Retinal pigment epithelial cell (primary cell): ENCODE data around the gene MYO5A.

ENCODE experiments used
- DNase-seq: peaks from one replicate; pipeline ENCODE4 v3.0.0-alpha.2; 2010; ENCODE audit warnings: low read depth
- H3K4me3 ChIP-seq: 2 replicates; pipeline ENCODE4 v1.5.1; 2011; ENCODE audit warnings: mild to moderate bottlenecking, low read length, control low read depth, moderate library complexity
- TF ChIP-seq, protein P1 (sequence below): conservative IDR thresholded peaks from 2 replicates; pipeline ENCODE4 v1.5.1; 2011; ENCODE audit warnings: low read depth, low read length, control low read depth, inconsistent platforms

Gene MYO5A

DNA sequence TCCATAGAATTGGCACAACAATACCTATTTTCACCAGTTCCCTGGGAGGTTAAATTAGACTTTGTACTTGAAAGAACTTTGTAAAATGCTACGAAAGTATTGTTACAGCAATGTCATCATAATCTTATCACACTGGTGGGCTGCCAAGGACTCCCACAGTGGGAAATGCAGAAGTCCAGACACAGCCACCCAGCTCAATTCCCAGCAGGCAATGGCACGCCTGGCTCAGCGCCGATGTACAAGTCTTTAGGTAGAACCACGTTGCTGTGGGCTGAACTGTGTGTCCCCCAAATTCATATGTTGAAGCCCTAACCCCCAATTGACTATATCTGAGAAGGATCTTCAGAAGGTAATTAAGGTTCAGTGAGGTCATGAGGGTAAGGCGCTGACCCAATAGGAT is 245.4 kb downstream of the MYO5A start:
- H3K4me3 ChIP-seq, result no peak overlapping the region
- no peak for DNase-seq
- TF ChIP-seq, protein P1, sequence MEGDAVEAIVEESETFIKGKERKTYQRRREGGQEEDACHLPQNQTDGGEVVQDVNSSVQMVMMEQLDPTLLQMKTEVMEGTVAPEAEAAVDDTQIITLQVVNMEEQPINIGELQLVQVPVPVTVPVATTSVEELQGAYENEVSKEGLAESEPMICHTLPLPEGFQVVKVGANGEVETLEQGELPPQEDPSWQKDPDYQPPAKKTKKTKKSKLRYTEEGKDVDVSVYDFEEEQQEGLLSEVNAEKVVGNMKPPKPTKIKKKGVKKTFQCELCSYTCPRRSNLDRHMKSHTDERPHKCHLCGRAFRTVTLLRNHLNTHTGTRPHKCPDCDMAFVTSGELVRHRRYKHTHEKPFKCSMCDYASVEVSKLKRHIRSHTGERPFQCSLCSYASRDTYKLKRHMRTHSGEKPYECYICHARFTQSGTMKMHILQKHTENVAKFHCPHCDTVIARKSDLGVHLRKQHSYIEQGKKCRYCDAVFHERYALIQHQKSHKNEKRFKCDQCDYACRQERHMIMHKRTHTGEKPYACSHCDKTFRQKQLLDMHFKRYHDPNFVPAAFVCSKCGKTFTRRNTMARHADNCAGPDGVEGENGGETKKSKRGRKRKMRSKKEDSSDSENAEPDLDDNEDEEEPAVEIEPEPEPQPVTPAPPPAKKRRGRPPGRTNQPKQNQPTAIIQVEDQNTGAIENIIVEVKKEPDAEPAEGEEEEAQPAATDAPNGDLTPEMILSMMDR, result no peak

DNA sequence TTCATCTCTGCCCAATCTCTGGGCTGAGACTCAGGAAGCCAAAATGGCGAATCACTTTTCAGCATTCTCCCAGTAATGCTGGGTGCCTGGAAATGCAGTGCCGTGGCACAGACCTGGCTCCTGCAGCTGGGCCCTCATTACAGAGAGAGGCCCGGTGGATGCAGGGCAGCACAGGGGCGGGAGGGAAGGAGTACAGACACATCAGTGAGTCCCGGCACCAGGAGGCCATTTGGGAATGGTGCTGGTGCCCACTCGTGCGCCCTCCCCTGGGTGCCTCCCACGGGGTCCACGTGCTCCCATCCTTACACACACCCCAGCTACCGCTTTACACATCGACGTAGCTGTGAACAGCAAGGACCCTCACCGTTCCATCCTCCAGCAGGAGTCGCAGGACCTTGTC is 246.3 kb downstream of the MYO5A start:
- no peak for DNase-seq
- H3K4me3 ChIP-seq, result no peak overlapping the region
- TF ChIP-seq, protein P1, result no peak

DNA sequence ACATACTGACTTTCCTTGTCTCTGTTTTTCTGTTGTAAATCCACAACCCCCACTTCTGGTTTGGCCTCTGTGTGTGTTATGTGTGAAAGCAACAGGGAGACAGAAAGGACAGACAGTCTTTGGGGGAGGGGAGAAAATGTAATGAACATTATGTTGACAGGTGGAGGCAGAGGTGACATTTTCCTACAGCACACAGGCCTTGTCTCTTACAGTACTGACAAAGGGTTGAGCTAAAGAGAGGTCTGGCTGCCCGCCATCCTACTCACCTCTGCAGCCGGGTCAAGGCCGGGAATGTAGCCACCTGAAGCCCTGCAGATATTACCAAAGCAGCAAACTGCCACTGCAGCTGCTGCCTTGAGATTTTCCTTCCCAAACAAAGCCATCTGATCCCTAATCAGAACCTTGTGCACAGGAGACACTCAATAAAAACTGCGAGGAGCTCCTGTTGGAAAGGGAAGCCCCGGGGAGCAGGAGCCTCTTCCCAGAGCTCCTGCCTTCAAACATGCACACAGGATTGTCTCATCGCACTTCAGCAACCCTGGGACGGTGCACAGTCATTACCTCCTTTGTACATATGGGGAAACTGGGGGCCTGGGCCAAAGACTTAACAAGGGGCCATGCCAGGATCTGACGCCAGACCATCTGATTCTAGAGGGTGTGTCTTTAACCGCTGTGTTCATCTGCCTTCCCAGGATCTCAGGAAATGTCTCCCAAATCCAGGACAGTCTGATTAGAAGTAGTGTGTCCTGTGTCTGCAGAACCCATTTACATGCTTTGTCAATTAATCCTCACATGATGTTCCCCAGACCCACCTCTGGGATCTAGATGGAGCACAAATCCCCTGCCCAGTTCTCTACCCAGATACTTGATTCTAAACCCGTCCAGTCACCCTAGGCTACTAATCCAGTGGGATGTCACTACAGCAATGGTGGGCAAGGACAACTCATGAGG is 247.3 kb downstream of the MYO5A start:
- TF ChIP-seq, protein P1, result no peak

DNA sequence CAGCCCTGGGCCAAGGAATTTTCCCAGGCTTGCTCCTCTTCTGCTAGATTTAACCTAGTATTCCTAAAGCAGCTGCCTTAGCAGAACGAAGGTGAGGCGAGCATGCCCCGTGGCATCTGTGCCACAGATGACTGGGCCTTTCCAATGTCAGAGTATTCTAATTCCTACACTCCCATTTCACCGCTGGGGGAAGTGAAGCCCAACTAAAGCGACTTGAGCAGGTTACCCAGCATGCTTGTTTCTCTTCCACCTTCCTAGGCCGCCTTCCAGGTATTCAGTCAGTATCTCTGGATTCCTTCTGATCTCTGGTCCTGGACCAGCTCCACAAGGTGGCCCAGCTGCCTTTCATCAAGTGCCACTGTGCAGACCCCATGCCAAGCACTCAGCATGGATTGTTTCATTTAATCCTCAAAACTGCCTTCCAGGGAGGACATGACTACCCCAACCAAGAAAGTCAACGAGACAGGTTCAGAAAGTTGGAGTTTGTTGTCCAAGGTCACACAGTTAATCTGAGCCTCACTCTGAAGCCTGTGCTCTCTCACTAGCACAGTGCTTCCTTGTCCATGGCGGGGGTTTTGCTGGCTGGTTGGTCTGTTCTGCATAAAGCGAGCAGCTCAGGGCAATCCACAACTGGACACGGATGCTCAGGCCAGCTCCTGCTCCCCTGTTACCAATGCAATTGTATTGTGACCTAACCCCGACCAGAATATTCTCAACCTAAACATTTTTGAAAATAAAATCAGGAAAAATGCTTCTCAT is 248.2 kb downstream of the MYO5A start:
- no peak overlapping the region for H3K4me3 ChIP-seq
- no peak for DNase-seq
- TF ChIP-seq, protein P1, result no peak

More for the DNA sequence above, 247.3 kb downstream of the MYO5A start:
- no peak overlapping the region for H3K4me3 ChIP-seq
- no peak for DNase-seq

DNA sequence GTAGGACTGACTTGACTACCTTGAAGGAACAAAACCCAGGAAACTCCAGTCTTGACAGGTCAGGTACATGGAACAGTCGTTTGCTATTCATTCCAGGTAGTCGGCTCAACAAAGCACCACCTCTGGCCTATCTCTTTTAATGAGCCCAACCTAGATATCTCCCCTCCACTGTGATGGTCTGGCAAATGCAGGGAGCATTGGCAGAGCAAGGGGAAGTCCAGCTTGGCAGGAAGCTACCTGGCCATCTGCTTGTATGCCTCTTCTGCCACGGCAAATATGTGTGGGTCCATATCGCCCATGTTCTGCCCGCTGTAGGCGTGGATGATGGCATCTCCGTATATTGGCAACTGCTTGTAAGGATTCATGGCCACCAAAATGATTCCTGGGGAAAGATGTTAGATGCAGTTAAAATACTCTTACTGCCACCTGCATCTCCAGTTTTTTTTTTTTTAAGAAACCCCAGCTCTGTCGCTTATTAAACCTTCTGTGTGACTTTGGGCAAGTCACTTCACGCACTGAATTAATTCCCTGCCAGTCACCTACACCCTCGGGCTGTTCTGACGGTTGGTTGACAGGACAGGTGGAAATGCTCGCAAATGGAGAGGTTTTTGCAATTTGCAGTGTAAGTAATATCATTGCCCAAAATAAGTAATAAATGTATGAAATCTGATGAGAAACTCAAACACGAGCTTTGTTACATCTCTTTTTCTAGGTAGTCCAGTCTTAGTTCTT is 249.9 kb downstream of the MYO5A start:
- no peak for DNase-seq
- no peak overlapping the region for H3K4me3 ChIP-seq
- TF ChIP-seq, protein P1, result no peak

DNA sequence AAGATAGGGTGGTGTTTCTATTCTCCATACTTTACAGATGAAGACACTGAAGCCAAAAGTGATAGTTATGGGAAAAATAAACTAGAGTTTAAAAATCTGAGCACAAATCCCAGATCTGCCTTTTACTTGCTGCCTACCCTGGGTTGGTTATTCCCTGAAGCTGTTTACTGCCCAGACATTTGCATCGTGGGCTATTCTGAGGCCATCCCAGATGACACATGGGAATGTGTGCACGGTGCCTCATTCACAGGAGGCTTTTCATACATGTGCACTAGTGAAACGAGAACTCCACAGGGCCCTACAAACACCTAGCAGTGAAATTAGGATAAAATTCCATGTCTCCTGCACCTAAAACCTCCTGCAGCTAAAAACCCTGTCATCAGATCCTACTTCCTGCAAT is 250.5 kb downstream of the MYO5A start:
- no peak overlapping the region for H3K4me3 ChIP-seq
- no peak for DNase-seq
- TF ChIP-seq, protein P1, result no peak
